Mucosa of rectum (tissue), 2 donors: ENCODE measurements around the gene NTSR2.

Experiments used
- H3K27ac ChIP-seq, 2 donors: one replicate each; pipeline ENCODE4 v1.7.0; 2013; ENCODE audit warnings: inconsistent platforms in 2 of 2, low read depth in 2 of 2, low read length in 2 of 2
- H3K27me3 ChIP-seq, 2 donors: one replicate each; pipeline ENCODE4 v1.7.0; 2013; ENCODE audit warnings: low read length in 2 of 2; ENCODE audit not compliant: control insufficient read depth in 2 of 2, insufficient read depth in 2 of 2
- H3K36me3 ChIP-seq, 2 donors: one replicate each; pipeline ENCODE4 v1.7.0; 2013; ENCODE audit warnings: low read length in 2 of 2; ENCODE audit not compliant: control insufficient read depth in 2 of 2, insufficient read depth in 2 of 2
- H3K4me1 ChIP-seq, 2 donors: one replicate each; pipeline ENCODE4 v1.7.0; 2013; ENCODE audit warnings: low read length in 2 of 2, mild to moderate bottlenecking in 1 of 2; ENCODE audit not compliant: control insufficient read depth in 2 of 2, insufficient read depth in 2 of 2
- H3K4me3 ChIP-seq, 2 donors: one replicate each; pipeline ENCODE4 v1.7.0; 2013; ENCODE audit warnings: low read length in 2 of 2
- H3K9ac ChIP-seq, 2 donors: one replicate each; pipeline ENCODE4 v1.7.0; 2013; ENCODE audit warnings: low read length in 2 of 2, low read depth in 1 of 2, mild to moderate bottlenecking in 1 of 2
- H3K9me3 ChIP-seq, 2 donors: one replicate each; pipeline ENCODE4 v1.7.0; 2013; ENCODE audit warnings: low read length in 2 of 2; ENCODE audit not compliant: control insufficient read depth in 2 of 2
- donor health status: healthy.
- donor health status: Normal muscosa, but diverticular disease.

The NTSR2 gene

GRCh38 chr2:11658208-11659114 lies 11.5 kb downstream of the NTSR2 start:
- Histone ChIP-seq H3K27me3 (no peaks in the 10 kb centered on the region), H3K4me1 (no peaks in the 10 kb centered on the region), H3K27ac (no peak overlapping the region), H3K9ac (no peak overlapping the region), H3K9me3 (no peaks in the 10 kb centered on the region), H3K4me3 (no peak overlapping the region), H3K36me3 (no peaks in the 10 kb centered on the region)

- Histone ChIP-seq H3K9me3 (no peaks in the 10 kb centered on the region), H3K4me1 (no peaks in the 10 kb centered on the region), H3K27me3 (no peaks in the 10 kb centered on the region), H3K36me3 (no peaks in the 10 kb centered on the region), H3K9ac (no peak overlapping the region), H3K27ac (no peak overlapping the region), H3K4me3 (no peak overlapping the region)
Measured at GRCh38 chr2:11657646-11658045, 12.3 kb downstream of the NTSR2 start.

- Histone ChIP-seq H3K9me3 (no peaks in the 10 kb centered on the region), H3K4me3 (no peak overlapping the region), H3K4me1 (no peaks in the 10 kb centered on the region), H3K9ac (no peak overlapping the region), H3K27ac (no peak overlapping the region), H3K27me3 (no peaks in the 10 kb centered on the region), H3K36me3 (no peaks in the 10 kb centered on the region)
Measured at GRCh38 chr2:11657195-11657594, 12.8 kb downstream of the NTSR2 start.

- H3K4me3 ChIP-seq = no peak overlapping the region
- H3K4me1 ChIP-seq = no peaks in the 10 kb centered on the region
- H3K36me3 ChIP-seq = no peaks in the 10 kb centered on the region
Measured at GRCh38 chr2:11656671-11657101, 13.3 kb downstream of the NTSR2 start.

GRCh38 chr2:11656252-11656651 lies 13.7 kb downstream of the NTSR2 start:
- Histone ChIP-seq H3K4me3 (no peak overlapping the region), H3K9ac (no peak overlapping the region), H3K36me3 (no peaks in the 10 kb centered on the region), H3K4me1 (no peaks in the 10 kb centered on the region), H3K27ac (no peak overlapping the region), H3K27me3 (no peaks in the 10 kb centered on the region), H3K9me3 (no peaks in the 10 kb centered on the region)

More at GRCh38 chr2:11656671-11657101, 13.3 kb downstream of the NTSR2 start:
- H3K9ac ChIP-seq = no peak overlapping the region
- H3K9me3 ChIP-seq = no peaks in the 10 kb centered on the region
- H3K27me3 ChIP-seq = no peaks in the 10 kb centered on the region
- no peak overlapping the region for H3K27ac ChIP-seq

GRCh38 chr2:11655495-11655894 lies 14.5 kb downstream of the NTSR2 start:
- H3K36me3 ChIP-seq = no peaks in the 10 kb centered on the region
- H3K4me3 ChIP-seq = no peak overlapping the region
- H3K27ac ChIP-seq = no peak overlapping the region
- no peaks in the 10 kb centered on the region for H3K9me3 ChIP-seq
- H3K9ac ChIP-seq = no peak overlapping the region
- no peaks in the 10 kb centered on the region for H3K27me3 ChIP-seq
- H3K4me1 ChIP-seq = no peaks in the 10 kb centered on the region

GRCh38 chr2:11652553-11652952 lies 17.4 kb downstream of the NTSR2 start:
- H3K4me1 ChIP-seq = no peaks in the 10 kb centered on the region
- H3K9me3 ChIP-seq = no peaks in the 10 kb centered on the region
- no peaks in the 10 kb centered on the region for H3K36me3 ChIP-seq
- H3K27me3 ChIP-seq = no peaks in the 10 kb centered on the region
- H3K4me3 ChIP-seq = no peak overlapping the region
- no peak overlapping the region for H3K9ac ChIP-seq
- no peak overlapping the region for H3K27ac ChIP-seq

GRCh38 chr2:11651856-11652548 lies 18.0 kb downstream of the NTSR2 start:
- Histone ChIP-seq H3K4me3 (no peak overlapping the region), H3K9ac (no peak overlapping the region), H3K27me3 (peaks cover 0 to 2% of the 10 kb centered on the region in 2 donors), H3K27ac (no peak overlapping the region), H3K9me3 (no peaks in the 10 kb centered on the region), H3K36me3 (no peaks in the 10 kb centered on the region), H3K4me1 (no peaks in the 10 kb centered on the region)

GRCh38 chr2:11649093-11649492 lies 20.9 kb downstream of the NTSR2 start:
- no peak overlapping the region for H3K4me3 ChIP-seq
- no peaks in the 10 kb centered on the region for H3K9me3 ChIP-seq
- H3K36me3 ChIP-seq = no peaks in the 10 kb centered on the region
- H3K4me1 ChIP-seq = no peaks in the 10 kb centered on the region
- no peak overlapping the region for H3K9ac ChIP-seq
- H3K27ac ChIP-seq = no peak overlapping the region
- peaks cover 2% of the 10 kb centered on the region in 2 donors for H3K27me3 ChIP-seq

- H3K4me1 ChIP-seq = no peaks in the 10 kb centered on the region
- no peak overlapping the region for H3K4me3 ChIP-seq
- H3K27me3 ChIP-seq = peaks cover 2% of the 10 kb centered on the region in 2 donors
- no peak overlapping the region for H3K9ac ChIP-seq
- no peaks in the 10 kb centered on the region for H3K9me3 ChIP-seq
- H3K27ac ChIP-seq = no peak overlapping the region
- no peaks in the 10 kb centered on the region for H3K36me3 ChIP-seq
Measured at GRCh38 chr2:11647834-11648600, 22.0 kb downstream of the NTSR2 start.
